Esophagus muscularis mucosa (tissue), 3 donors: Measurements from ENCODE around the gene A1CF.

Experiments
- POLR2A ChIP-seq: fragments of 450-650 bp; IDR thresholded peaks from one replicate; pipeline ENCODE4 v1.6.1; 2017; ENCODE audit warnings: antibody characterized with exemption, moderate library complexity, mild to moderate bottlenecking, low read depth
- POLR2AphosphoS5 ChIP-seq, 2 donors: sonication (generic); formaldehyde crosslinking; IDR thresholded peaks; one replicate each; pipeline ENCODE4 v1.6.1; 2017; ENCODE audit warnings: antibody characterized with exemption in 2 of 2
- TF ChIP-seq, protein P1 (sequence below), 3 experiments: fragments of 200-600 bp in 2 of 3; fragments of 450-650 bp in 1 of 3; sonication (generic) in 2 of 3; IDR thresholded peaks; one replicate each; pipeline ENCODE4 v1.5.1; 2017 to 2019; ENCODE audit warnings: antibody characterized with exemption in 3 of 3, mild to moderate bottlenecking in 2 of 3, moderate library complexity in 1 of 3

DNA sequence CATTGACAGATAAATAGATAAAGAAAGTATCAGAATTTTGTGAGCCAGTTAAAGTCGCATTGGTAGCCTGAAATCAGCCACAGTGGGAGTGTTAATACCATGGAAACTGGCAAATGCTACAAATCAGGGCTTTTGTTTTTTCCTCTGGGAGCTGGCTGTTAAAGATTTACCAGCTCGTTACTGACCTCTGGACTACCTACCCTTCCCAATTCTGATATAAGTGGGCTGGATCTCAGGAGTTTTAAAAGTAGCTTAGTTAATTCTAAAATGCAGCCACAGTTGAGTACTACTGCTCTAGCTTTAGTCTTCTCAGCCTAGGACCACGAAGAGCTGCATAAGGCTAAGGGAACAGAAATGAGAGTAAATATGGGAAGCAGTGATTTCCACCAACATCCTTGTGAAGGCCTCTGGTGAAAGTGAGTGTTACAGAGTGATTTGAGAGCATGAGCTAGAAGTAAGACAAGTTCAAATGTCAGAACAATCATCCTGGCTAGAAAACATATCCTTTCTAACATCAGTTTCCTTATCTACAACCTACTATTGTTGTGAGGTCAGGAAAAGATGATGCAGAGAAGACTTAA, 53.2 kb downstream of the A1CF start:
- TF ChIP-seq POLR2A = no peak
- TF ChIP-seq, protein P1, sequence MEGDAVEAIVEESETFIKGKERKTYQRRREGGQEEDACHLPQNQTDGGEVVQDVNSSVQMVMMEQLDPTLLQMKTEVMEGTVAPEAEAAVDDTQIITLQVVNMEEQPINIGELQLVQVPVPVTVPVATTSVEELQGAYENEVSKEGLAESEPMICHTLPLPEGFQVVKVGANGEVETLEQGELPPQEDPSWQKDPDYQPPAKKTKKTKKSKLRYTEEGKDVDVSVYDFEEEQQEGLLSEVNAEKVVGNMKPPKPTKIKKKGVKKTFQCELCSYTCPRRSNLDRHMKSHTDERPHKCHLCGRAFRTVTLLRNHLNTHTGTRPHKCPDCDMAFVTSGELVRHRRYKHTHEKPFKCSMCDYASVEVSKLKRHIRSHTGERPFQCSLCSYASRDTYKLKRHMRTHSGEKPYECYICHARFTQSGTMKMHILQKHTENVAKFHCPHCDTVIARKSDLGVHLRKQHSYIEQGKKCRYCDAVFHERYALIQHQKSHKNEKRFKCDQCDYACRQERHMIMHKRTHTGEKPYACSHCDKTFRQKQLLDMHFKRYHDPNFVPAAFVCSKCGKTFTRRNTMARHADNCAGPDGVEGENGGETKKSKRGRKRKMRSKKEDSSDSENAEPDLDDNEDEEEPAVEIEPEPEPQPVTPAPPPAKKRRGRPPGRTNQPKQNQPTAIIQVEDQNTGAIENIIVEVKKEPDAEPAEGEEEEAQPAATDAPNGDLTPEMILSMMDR (IDR thresholded peaks at IDR 0.05) = no peak
- no peak for TF ChIP-seq POLR2AphosphoS5 (IDR thresholded peaks at IDR 0.05)
